ENCODE results near the gene P3H2. TPM values are rescaled to one million over a fixed set of nuclear protein-coding genes. Genes with fewer than 3 reads are reported as not detected.

P3H2 gene
- total and polyA plus RNA-seq, 7 donors, result 0.24 to 3.4 (median 1.2) TPM

DNA sequence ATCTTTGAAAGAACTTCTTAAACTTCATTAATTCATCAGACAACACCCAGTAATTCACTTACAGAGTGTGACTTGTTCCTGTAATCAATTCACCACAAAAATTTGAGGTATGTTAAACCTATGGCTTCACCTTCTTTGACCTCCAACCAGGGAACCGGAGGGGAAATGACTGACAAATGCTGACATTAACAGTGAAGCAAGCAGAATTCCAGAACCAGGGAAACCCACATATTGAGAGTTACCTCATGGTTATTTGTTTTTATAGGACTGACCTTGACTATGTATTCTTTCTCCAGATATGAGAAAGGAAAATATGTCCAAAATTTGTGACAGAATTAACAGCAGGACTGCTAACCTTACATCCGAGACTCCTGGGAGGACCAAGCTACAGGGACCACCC, 2.7 kb downstream of the P3H2 start:
- ATAC-seq (no peak), DNase-seq (no peak)
- no peaks in the 10 kb centered on the region for H3K4me1 ChIP-seq
- no peaks in the 10 kb centered on the region for H3K9me3 ChIP-seq
- H3K4me3 ChIP-seq, result no peak overlapping the region
- 81 to 90% (median 83%) methylated on average over 2 of the region's 2 CpGs for WGBS, 3 donors
- TF ChIP-seq, protein P1, sequence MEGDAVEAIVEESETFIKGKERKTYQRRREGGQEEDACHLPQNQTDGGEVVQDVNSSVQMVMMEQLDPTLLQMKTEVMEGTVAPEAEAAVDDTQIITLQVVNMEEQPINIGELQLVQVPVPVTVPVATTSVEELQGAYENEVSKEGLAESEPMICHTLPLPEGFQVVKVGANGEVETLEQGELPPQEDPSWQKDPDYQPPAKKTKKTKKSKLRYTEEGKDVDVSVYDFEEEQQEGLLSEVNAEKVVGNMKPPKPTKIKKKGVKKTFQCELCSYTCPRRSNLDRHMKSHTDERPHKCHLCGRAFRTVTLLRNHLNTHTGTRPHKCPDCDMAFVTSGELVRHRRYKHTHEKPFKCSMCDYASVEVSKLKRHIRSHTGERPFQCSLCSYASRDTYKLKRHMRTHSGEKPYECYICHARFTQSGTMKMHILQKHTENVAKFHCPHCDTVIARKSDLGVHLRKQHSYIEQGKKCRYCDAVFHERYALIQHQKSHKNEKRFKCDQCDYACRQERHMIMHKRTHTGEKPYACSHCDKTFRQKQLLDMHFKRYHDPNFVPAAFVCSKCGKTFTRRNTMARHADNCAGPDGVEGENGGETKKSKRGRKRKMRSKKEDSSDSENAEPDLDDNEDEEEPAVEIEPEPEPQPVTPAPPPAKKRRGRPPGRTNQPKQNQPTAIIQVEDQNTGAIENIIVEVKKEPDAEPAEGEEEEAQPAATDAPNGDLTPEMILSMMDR (IDR thresholded peaks at IDR 0.05), result no peak
- H3K27me3 ChIP-seq (ENCODE audit: insufficient read depth in 3 of 3, low read length in 2 of 3), result peaks cover 0 to 11% (median 0%) of the 10 kb centered on the region in 3 donors
- H3K36me3 ChIP-seq (ENCODE audit: insufficient read depth in 1 of 2, low read depth in 1 of 2), result no peaks in the 10 kb centered on the region
- H3K27ac ChIP-seq, result no peak overlapping the region
- intact Hi-C loops (cut with DNase I), result no loop called here

DNA sequence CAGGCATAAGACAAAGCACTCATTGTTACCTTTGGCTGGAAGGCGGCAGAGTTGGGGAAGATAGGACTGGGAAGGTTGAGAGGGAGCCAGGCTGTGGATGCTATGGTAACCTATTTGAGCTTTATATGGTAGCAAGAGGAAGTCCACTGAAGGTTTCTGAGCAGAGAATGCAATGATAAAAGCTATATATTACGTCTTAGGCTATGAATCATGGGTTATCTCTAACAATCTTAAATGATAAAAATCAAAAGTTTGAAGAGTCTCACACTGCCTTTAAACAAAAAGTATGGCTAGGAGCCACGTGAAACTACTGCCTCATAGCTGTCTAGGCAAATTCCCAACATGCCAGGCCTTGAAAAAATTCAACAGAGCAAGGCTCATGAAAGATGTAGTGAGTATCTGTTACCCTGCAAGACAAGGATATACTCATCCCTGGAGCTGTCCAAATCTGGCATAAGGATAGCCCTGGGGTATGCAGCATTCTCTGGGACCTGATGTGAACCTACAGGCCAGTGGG, 4.1 kb downstream of the P3H2 start:
- Histone ChIP-seq H3K9me3 (no peaks in the 10 kb centered on the region), H3K36me3 (ENCODE audit: insufficient read depth in 1 of 2, low read depth in 1 of 2) (no peaks in the 10 kb centered on the region), H3K27ac (no peak overlapping the region), H3K27me3 (ENCODE audit: insufficient read depth in 3 of 3, low read length in 2 of 3) (peaks cover 0 to 11% (median 0%) of the 10 kb centered on the region in 3 donors), H3K4me1 (no peaks in the 10 kb centered on the region), H3K4me3 (no peak overlapping the region)
- no peak for DNase-seq
- intact Hi-C loops (cut with DNase I), result no loop called here
- 69 to 84% (median 71%) methylated on average over 3 of the region's 3 CpGs for WGBS, 3 donors
- TF ChIP-seq, protein P1 (IDR thresholded peaks at IDR 0.05), result no peak
- ATAC-seq, result no peak

DNA sequence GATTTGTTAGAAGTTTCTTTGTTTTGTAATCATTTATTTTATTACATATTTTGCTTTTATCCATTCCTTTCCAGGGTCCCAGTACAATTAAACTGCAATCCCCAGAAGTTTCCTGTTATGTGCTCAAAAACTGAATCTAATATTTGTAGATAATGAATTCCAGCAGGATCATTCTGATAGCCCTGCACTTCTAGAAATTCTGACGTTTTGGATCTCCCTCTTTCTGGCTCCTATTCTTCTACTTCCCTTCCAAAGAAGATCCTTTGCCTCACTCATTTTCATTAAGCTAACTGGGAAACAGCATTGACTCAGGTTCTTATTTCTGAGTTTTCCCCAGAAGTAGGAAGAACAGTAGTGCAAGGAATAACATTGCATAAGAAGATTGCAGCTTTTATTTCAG, 9.9 kb downstream of the P3H2 start:
- 3 to 8% (median 7%) methylated on average over 1 of the region's 1 CpG for WGBS, 3 donors
- intact Hi-C loops (cut with DNase I), result no loop called here

DNA sequence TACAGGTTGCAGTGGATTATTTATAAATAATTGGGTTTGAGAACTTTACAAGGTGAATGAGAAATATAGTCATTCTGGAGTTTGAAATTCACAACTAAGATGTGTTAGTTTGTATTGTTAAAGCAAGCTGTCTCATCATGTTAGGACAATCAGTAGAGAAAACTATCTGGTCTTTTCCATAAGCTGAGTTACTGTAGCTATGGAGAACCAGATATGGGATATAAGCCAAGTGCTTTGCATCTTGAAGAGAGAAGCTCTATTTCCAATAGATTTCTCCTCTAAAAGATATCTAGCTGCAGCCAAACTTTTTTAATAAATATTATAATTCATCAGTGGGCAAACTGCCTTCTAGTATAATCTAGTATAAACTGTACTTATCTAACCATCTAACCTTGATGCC, 11.3 kb downstream of the P3H2 start:
- H3K27ac ChIP-seq, result no peak overlapping the region
- DNase-seq, result no peak
- no peaks in the 10 kb centered on the region for H3K36me3 ChIP-seq (ENCODE audit: insufficient read depth in 1 of 2, low read depth in 1 of 2)
- ATAC-seq, result no peak
- no peak overlapping the region for H3K4me3 ChIP-seq
- no peaks in the 10 kb centered on the region for H3K4me1 ChIP-seq
- TF ChIP-seq, protein P1 (IDR thresholded peaks at IDR 0.05), result no peak
- intact Hi-C loops (cut with DNase I), result no loop called here
- no peaks in the 10 kb centered on the region for H3K27me3 ChIP-seq (ENCODE audit: insufficient read depth in 3 of 3, low read length in 2 of 3)
- no peaks in the 10 kb centered on the region for H3K9me3 ChIP-seq

More for the DNA sequence above, 9.9 kb downstream of the P3H2 start:
- H3K36me3 ChIP-seq (ENCODE audit: insufficient read depth in 1 of 2, low read depth in 1 of 2), result no peaks in the 10 kb centered on the region
- H3K4me3 ChIP-seq, result no peak overlapping the region
- H3K27ac ChIP-seq, result no peak overlapping the region
- H3K9me3 ChIP-seq, result no peaks in the 10 kb centered on the region
- no peaks in the 10 kb centered on the region for H3K27me3 ChIP-seq (ENCODE audit: insufficient read depth in 3 of 3, low read length in 2 of 3)
- H3K4me1 ChIP-seq, result no peaks in the 10 kb centered on the region
- TF ChIP-seq, protein P1 (IDR thresholded peaks at IDR 0.05), result no peak
- no peak for ATAC-seq
- no peak for DNase-seq

DNA sequence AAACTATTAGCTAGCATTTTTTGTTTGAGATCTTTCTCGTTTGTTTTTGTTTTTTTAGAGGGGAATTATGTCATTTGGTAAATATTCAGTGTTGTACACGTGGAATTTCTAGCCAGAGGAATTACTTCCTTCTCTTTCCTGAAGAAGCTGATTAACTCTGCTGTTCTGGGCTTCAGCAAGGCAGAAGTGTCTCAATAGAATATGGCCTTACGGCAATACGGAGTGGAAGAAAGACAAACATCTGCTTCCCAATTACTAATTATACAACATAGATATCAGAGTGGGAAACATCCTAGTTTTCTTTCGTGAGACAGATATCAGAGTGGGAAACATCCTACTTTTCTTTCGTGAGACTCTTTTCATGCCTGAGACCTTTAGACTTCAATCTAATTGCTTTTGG, 11.9 kb downstream of the P3H2 start:
- intact Hi-C loops (cut with DNase I), result no loop called here
- TF ChIP-seq, protein P1 (IDR thresholded peaks at IDR 0.05), result no peak
- 41 to 50% (median 49%) methylated on average over 6 of the region's 6 CpGs for WGBS, 3 donors
- H3K36me3 ChIP-seq (ENCODE audit: insufficient read depth in 1 of 2, low read depth in 1 of 2), result no peaks in the 10 kb centered on the region
- no peaks in the 10 kb centered on the region for H3K9me3 ChIP-seq
- H3K4me3 ChIP-seq, result no peak overlapping the region
- no peaks in the 10 kb centered on the region for H3K27me3 ChIP-seq (ENCODE audit: insufficient read depth in 3 of 3, low read length in 2 of 3)
- H3K4me1 ChIP-seq, result no peaks in the 10 kb centered on the region
- no peak for DNase-seq
- ATAC-seq, result no peak
- no peak overlapping the region for H3K27ac ChIP-seq
